GM10266 (cell line): ENCODE data around the gene DPYD.

Experiments used
- DNase-seq: peaks from one replicate; pipeline ENCODE4 v3.0.0; 2012; ENCODE audit errors: extremely low spot score
- TF ChIP-seq, protein P1 (sequence below): IDR thresholded peaks from 2 replicates; pipeline ENCODE4 v1.5.1; 2012; ENCODE audit warnings: mild to moderate bottlenecking, low read depth; ENCODE audit not compliant: control insufficient read depth, insufficient read depth; ENCODE audit errors: missing control alignments

The DPYD gene

DNA sequence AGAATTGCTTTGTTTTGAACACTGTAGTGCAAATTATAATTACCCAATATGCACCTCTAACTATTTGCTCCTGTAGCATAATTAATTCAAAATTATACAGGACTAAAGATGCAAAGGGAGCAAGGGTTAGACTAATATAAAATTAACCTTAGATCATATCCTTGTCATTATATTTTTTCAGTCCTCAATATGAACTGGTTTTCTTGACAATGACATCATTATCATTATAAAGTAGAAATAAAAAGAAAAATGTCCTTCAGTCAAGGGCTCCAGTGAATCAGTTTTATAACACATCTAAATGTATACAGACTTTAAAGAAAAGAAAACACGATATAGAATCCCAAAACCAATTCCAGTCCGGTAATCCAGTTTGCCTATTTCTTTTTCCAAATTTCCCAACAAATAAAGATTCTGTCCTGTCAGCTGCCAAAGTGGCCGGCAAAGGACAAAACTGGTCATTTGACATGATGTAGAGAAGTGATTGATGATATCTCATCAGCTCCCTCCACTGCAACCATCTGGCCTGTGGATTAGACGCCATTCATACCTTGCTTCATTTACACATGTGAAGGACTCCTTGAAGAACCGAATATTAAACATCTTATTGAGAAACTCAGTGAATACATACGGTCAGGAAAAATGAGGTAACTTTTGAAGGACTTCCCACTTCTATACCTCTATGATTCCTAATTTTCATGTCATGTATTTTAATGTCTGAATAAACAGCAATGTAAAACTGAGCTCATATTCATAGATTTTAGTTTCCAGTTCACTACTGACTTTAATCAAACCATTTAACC is 15.5 kb downstream of the DPYD start:
- no peak for DNase-seq
- TF ChIP-seq, protein P1, sequence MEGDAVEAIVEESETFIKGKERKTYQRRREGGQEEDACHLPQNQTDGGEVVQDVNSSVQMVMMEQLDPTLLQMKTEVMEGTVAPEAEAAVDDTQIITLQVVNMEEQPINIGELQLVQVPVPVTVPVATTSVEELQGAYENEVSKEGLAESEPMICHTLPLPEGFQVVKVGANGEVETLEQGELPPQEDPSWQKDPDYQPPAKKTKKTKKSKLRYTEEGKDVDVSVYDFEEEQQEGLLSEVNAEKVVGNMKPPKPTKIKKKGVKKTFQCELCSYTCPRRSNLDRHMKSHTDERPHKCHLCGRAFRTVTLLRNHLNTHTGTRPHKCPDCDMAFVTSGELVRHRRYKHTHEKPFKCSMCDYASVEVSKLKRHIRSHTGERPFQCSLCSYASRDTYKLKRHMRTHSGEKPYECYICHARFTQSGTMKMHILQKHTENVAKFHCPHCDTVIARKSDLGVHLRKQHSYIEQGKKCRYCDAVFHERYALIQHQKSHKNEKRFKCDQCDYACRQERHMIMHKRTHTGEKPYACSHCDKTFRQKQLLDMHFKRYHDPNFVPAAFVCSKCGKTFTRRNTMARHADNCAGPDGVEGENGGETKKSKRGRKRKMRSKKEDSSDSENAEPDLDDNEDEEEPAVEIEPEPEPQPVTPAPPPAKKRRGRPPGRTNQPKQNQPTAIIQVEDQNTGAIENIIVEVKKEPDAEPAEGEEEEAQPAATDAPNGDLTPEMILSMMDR: no peak

DNA sequence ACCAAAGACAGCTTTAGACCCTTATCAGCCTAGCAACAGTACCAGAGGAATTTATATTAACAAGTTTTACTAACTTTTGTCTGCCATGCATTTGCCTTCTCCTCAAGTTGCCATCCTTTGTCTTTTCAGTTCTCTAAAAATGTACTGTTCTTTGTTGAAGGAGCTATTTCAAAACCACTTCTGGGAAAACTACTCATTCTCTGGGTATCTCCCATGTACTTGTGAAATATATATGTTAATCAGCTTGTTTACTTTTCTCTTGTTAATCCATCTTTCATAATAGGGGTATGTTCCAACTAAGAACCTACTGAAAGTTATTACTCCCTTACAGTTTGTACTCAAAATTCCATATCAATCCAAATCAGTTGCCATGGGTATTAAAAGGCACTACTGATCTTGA is 16.3 kb downstream of the DPYD start:
- DNase-seq: no peak
- TF ChIP-seq, protein P1: no peak

DNA sequence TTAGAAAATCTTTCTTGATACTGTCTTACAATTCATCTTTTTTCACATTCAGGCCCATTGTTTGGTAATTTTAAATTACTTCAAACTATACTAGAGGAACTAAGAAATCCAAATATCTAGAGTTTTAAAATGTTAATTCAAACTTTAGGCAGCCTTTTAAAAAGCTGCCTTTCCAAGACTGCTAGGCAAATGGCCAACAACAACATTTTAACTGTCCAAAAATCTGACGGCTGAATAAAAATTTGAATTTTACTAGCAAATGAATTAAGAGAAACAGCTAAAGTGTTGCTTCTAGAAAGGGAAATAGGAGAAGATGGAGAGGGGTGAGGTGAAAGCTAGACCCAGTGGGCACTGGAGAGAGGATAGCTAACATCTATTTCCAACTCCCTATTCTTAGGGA is 17.2 kb downstream of the DPYD start:
- TF ChIP-seq, protein P1: no peak
- no peak for DNase-seq

DNA sequence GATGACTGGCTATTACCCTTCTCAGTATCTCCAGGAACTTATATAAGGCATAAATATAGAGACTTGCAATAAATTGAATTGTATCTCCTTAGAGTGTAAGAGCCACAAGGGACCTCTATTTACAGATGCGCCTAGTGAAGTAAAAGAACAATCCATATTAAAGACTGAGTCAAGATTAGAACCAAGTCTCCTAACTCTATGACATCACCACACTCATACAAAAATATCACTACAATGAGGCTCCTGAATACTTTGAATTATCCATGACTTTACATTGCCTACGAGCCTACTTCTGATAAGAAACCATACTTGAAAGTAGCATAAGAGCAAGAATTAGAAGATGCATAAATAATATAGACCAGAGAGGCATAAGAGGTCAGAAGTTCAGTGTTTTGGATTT is 18.8 kb downstream of the DPYD start:
- DNase-seq: no peak
- TF ChIP-seq, protein P1: no peak

DNA sequence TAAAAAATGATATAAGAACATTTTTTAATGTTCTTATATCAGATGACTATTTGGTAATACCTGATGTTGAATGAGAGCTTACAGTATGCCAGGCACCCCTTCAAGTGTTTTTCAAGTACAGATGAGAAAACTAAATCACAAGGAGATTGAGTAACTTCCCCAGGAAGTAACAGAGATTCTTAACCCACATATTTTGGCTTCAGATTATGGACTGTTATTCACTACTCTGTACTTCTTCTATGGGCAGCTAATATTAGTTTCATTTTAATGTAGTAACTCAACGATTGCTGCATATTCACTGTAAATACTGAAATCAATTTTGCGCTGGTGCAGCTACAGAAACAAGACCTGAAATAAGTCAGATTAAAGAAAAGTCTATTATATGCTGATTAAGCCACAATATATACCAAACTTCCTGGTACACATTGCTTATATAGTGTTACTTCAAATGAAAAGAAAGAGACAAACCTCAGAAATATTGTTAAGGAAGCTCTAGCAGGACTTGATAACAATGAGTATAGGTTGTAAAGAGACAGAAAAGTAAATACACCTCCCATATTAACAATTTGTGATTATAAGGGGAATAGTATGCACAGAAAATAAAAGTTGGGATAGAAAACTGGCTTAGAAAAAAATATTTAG is 19.7 kb downstream of the DPYD start:
- TF ChIP-seq, protein P1: no peak
- DNase-seq: no peak

DNA sequence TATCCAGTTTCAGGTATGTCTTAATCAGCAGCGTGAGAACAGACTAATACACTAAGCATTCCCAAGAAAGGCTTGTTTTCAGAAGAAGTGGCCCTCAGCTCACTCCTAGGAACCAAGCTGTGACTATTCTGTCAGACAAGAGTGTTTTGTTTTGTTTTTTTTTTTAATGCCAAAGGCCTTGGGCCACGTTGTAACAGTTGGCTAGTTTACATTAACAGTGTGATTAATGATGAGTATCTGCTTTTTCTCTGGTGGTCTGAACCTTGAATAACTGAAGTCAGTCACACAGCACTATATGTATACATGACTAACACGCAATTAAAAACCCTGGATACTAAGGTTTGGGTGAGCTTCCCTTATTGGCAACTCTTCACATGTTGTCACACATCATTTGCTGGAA is 21.9 kb downstream of the DPYD start:
- no peak for DNase-seq
- TF ChIP-seq, protein P1: no peak

DNA sequence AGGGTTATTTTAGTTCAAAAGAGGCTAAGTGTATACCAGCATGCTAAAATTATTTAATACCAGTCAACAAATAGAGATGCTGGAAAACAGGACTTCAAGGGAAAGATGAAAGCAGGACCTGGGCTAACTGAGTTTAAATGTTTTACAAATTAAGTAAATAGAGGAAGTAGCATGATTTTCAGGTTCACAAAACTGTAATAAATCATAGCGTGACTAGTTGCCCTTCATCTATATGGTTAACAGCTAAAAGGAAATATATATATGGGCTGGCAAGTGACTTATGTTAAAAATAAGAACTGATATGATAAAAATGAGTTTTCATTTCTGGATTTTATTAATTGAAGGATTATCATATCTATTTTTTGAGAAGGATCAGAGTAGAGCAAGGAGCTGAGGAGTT is 25.6 kb downstream of the DPYD start:
- TF ChIP-seq, protein P1: no peak
- no peak for DNase-seq
